Measurements from ENCODE around the gene RAET1L.

GRCh38 chr6:149987602-149988107 is 37.7 kb downstream of the RAET1L start:
- TF ChIP-seq CTCF (optimal IDR thresholded peaks at IDR 0.05 in 1 of 3, IDR thresholded peaks at IDR 0.05 in 1 of 3, conservative IDR thresholded peaks at IDR 0.05 in 1 of 3; ENCODE audit: extremely low read depth in 1 of 3, insufficient read depth in 2 of 3, low read length in 3 of 3) (no peak), EZH2 (IDR thresholded peaks at IDR 0.05; ENCODE audit: low read length) (no peak)
